HepG2 (cell line): Measurements from ENCODE around the gene CD7. TPM values are rescaled to one million over a fixed set of nuclear protein-coding genes. Genes with fewer than 3 reads are reported as not detected.

Experiments
- ARNT ChIP-seq: fragments of 450-650 bp; IDR thresholded peaks from 2 replicates; pipeline ENCODE4 v1.6.1; 2017
- CHD4 ChIP-seq: fragments of 200-600 bp; sonication (generic); IDR thresholded peaks from 2 replicates; pipeline ENCODE4 v1.7.0; 2017; ENCODE audit warnings: mild to moderate bottlenecking, low read length, borderline replicate concordance
- DR1 ChIP-seq: sonication (generic); formaldehyde crosslinking; IDR thresholded peaks from 2 replicates; pipeline ENCODE4 v1.8.0; 2021; ENCODE audit warnings: mild to moderate bottlenecking, missing genetic modification reagents, inconsistent platforms
- FOSL2 ChIP-seq: sonication (generic); formaldehyde crosslinking; IDR thresholded peaks from 2 replicates; pipeline ENCODE4 v1.4.0; 2020; ENCODE audit warnings: missing genetic modification reagents
- HNF4G ChIP-seq, 2 experiments: sonication (generic) in 1 of 2; formaldehyde crosslinking in 1 of 2; IDR thresholded peaks; 2 replicates each; pipeline versions ENCODE4 v1.4.0 to v1.6.1; 2011 to 2020; ENCODE audit warnings: borderline replicate concordance in 2 of 2, low read depth in 2 of 2, mild to moderate bottlenecking in 2 of 2, low read length in 1 of 2, missing genetic modification reagents in 1 of 2, moderate library complexity in 1 of 2
- HNRNPUL1 ChIP-seq: fragments of 200-400 bp; formaldehyde crosslinking; IDR thresholded peaks from 2 replicates; pipeline ENCODE4 v1.6.1; 2017; ENCODE audit warnings: low read depth, mild to moderate bottlenecking, low read length, moderate library complexity
- MAFG ChIP-seq: sonication (generic); formaldehyde crosslinking; IDR thresholded peaks from 2 replicates; pipeline ENCODE4 v1.5.1; 2020; ENCODE audit warnings: mild to moderate bottlenecking, missing genetic modification reagents
- MLX ChIP-seq: IDR thresholded peaks from 2 replicates; pipeline ENCODE4 v1.6.1; 2016
- MXD3 ChIP-seq: IDR thresholded peaks from 2 replicates; pipeline ENCODE4 v1.6.1; 2016; ENCODE audit warnings: mild to moderate bottlenecking, missing biosample characterization, missing genetic modification reagents
- ONECUT2 ChIP-seq: sonication (generic); formaldehyde crosslinking; IDR thresholded peaks from 2 replicates; pipeline ENCODE4 v1.4.0; 2020; ENCODE audit warnings: missing genetic modification reagents
- SP4 ChIP-seq: sonication (generic); formaldehyde crosslinking; IDR thresholded peaks from 2 replicates; pipeline ENCODE4 v1.8.1; 2023; ENCODE audit warnings: mild to moderate bottlenecking, missing genetic modification reagents
- SYNCRIP ChIP-seq: fragments of 200-400 bp; formaldehyde crosslinking; IDR thresholded peaks from 2 replicates; pipeline ENCODE4 v1.6.1; 2018; ENCODE audit warnings: mild to moderate bottlenecking, low read depth, low read length; ENCODE audit not compliant: insufficient read depth
- TAF1 ChIP-seq: sonication (generic); formaldehyde crosslinking; IDR thresholded peaks from 2 replicates; pipeline ENCODE4 v1.4.0; 2020; ENCODE audit warnings: missing genetic modification reagents
- TMF1 ChIP-seq: sonication (generic); formaldehyde crosslinking; IDR thresholded peaks from 2 replicates; pipeline ENCODE4 v1.8.1; 2022; ENCODE audit warnings: low read depth, missing genetic modification reagents
- U2AF1 ChIP-seq: fragments of 200-400 bp; formaldehyde crosslinking; optimal IDR thresholded peaks from 2 replicates; pipeline ENCODE3; 2017; ENCODE audit warnings: mild to moderate bottlenecking, low read depth, low read length
- ZBTB2 ChIP-seq: sonication (generic); formaldehyde crosslinking; IDR thresholded peaks from 2 replicates; pipeline ENCODE4 v1.8.0; 2022; ENCODE audit warnings: low read depth, missing genetic modification reagents
- ZBTB39 ChIP-seq: sonication (generic); formaldehyde crosslinking; IDR thresholded peaks from 2 replicates; pipeline ENCODE4 v1.5.0; 2020; ENCODE audit warnings: missing genetic modification reagents
- ZFY ChIP-seq: sonication (generic); formaldehyde crosslinking; IDR thresholded peaks from 2 replicates; pipeline ENCODE4 v1.4.0; 2020; ENCODE audit warnings: missing genetic modification reagents
- ZNF251 ChIP-seq: sonication (generic); formaldehyde crosslinking; IDR thresholded peaks from 2 replicates; pipeline ENCODE4 v1.9.0; 2021; ENCODE audit warnings: mild to moderate bottlenecking, missing genetic modification reagents
- ZNF256 ChIP-seq: sonication (generic); formaldehyde crosslinking; conservative IDR thresholded peaks from 2 replicates; pipeline ENCODE4 v1.4.0; 2020; ENCODE audit warnings: missing genetic modification reagents
- ZNF367 ChIP-seq: sonication (generic); formaldehyde crosslinking; IDR thresholded peaks from 2 replicates; pipeline ENCODE4 v1.4.0; 2020; ENCODE audit warnings: missing genetic modification reagents, borderline replicate concordance
- ZNF44 ChIP-seq: sonication (generic); formaldehyde crosslinking; IDR thresholded peaks from 2 replicates; pipeline ENCODE4 v1.5.1; 2020; ENCODE audit warnings: mild to moderate bottlenecking, missing genetic modification reagents
- ZNF543 ChIP-seq: sonication (generic); formaldehyde crosslinking; IDR thresholded peaks from 2 replicates; pipeline ENCODE4 v1.4.0; 2020; ENCODE audit warnings: mild to moderate bottlenecking, missing genetic modification reagents
- ZNF547 ChIP-seq: sonication (generic); formaldehyde crosslinking; IDR thresholded peaks from 2 replicates; pipeline ENCODE4 v1.5.1; 2020; ENCODE audit warnings: mild to moderate bottlenecking, missing genetic modification reagents
- ZNF564 ChIP-seq: sonication (generic); formaldehyde crosslinking; IDR thresholded peaks from 2 replicates; pipeline ENCODE4 v1.8.1; 2023; ENCODE audit warnings: mild to moderate bottlenecking, missing genetic modification reagents
- ZNF660 ChIP-seq: sonication (generic); formaldehyde crosslinking; IDR thresholded peaks from 2 replicates; pipeline ENCODE4 v1.5.1; 2020; ENCODE audit warnings: mild to moderate bottlenecking, low read depth, missing genetic modification reagents, borderline replicate concordance
- ZNF878 ChIP-seq: sonication (generic); formaldehyde crosslinking; IDR thresholded peaks from 2 replicates; pipeline ENCODE4 v1.8.1; 2023; ENCODE audit warnings: mild to moderate bottlenecking, missing genetic modification reagents, moderate library complexity
- polyA plus RNA-seq, 8 experiments: library from polyadenylated mRNA; depleted of rRNA in 3 of 8; stranded (reverse) in 7 of 8; unstranded in 1 of 8; fragments of >200 nt; fragmentation: Illumina TruSeq in 4 of 8; extraction: Trizol in 4 of 8; gene quantifications; 2 replicates each; pipeline versions ENCODE4 v1.2.1 to v1.2.3, GENCODE V29; 2011 to 2016; ENCODE audit warnings: low read depth in 4 of 8, missing spikeins in 1 of 8, mixed read lengths in 1 of 8; ENCODE audit not compliant: insufficient read depth in 1 of 8
- total RNA-seq, 5 experiments: library from RNA; depleted of rRNA; stranded (reverse); fragments of >200 nt; fragmentation: Illumina TruSeq; extraction: Trizol; gene quantifications; 2 replicates each; pipeline ENCODE4 v1.2.3, GENCODE V29; 2016; ENCODE audit warnings: low read depth in 1 of 5

CD7 gene
- total and polyA plus RNA-seq, 2 of the 13 experiments (the other 11 are each of a cell fraction or from before 2014, with no cell fraction given) = 67.6 to 76.4 TPM

- TF ChIP-seq ZBTB39 (CRISPR knock-in tag) (no peak), ZNF547 (CRISPR knock-in tag) (no peak), ZNF878 (CRISPR knock-in tag) (no peak), FOSL2 (CRISPR knock-in tag) (no peak), HNF4G (IDR thresholded peaks at IDR 0.05; ENCODE audit: borderline replicate concordance, low read depth, low read length) (no peak), HNF4G (CRISPR knock-in tag; IDR thresholded peaks at IDR 0.05; ENCODE audit: borderline replicate concordance, low read depth) (no peak), MLX (CRISPR knock-in tag) (no peak), ZNF367 (CRISPR knock-in tag) (no peak), ZNF564 (CRISPR knock-in tag) (no peak), ZNF44 (CRISPR knock-in tag) (no peak), SP4 (CRISPR knock-in tag) (no peak), ONECUT2 (CRISPR knock-in tag) (no peak), ARNT (no peak), MXD3 (CRISPR knock-in tag) (no peak), TAF1 (CRISPR knock-in tag) (peak; percentile 35; the same call in 1 of the 2 replicates), HNRNPUL1 (no peak), TMF1 (CRISPR knock-in tag) (no peak), CHD4 (no peak), U2AF1 (no peak), ZNF256 (CRISPR knock-in tag) (no peak), ZNF251 (CRISPR knock-in tag) (no peak), DR1 (CRISPR knock-in tag) (no peak), ZNF660 (CRISPR knock-in tag) (no peak), MAFG (CRISPR knock-in tag) (peak; percentile 84), ZFY (CRISPR knock-in tag) (peak; percentile 15; the same call in 1 of the 2 replicates), ZNF543 (CRISPR knock-in tag) (0 out of 2 replicates have a peak, but pooled peaks have one; percentile 13), ZBTB2 (CRISPR knock-in tag) (0 out of 2 replicates have a peak, but pooled peaks have one; percentile 25), SYNCRIP (no peak)
Measured at GRCh38 chr17:82332669-82333278, 15.4 kb upstream of the CD7 start (continued).
